SK-N-MC (cell line): Measurements from ENCODE around the gene FLNA.

Experiments
- EZH2 ChIP-seq: fragments of 200-600 bp; sonication (generic); IDR thresholded peaks from one replicate; pipeline ENCODE4 v1.6.1; 2017; ENCODE audit warnings: antibody characterized with exemption
- FOXP2 ChIP-seq: optimal IDR thresholded peaks from 2 replicates; pipeline ENCODE3; 2011; ENCODE audit warnings: mild to moderate bottlenecking, moderate library complexity; ENCODE audit not compliant: insufficient read depth; ENCODE audit errors: extremely low read length, control extremely low read depth
- POLR2AphosphoS5 ChIP-seq: IDR thresholded peaks from 2 replicates; pipeline ENCODE4 v1.6.1; 2012; ENCODE audit warnings: mild to moderate bottlenecking, low read depth, low read length, borderline replicate concordance

DNA sequence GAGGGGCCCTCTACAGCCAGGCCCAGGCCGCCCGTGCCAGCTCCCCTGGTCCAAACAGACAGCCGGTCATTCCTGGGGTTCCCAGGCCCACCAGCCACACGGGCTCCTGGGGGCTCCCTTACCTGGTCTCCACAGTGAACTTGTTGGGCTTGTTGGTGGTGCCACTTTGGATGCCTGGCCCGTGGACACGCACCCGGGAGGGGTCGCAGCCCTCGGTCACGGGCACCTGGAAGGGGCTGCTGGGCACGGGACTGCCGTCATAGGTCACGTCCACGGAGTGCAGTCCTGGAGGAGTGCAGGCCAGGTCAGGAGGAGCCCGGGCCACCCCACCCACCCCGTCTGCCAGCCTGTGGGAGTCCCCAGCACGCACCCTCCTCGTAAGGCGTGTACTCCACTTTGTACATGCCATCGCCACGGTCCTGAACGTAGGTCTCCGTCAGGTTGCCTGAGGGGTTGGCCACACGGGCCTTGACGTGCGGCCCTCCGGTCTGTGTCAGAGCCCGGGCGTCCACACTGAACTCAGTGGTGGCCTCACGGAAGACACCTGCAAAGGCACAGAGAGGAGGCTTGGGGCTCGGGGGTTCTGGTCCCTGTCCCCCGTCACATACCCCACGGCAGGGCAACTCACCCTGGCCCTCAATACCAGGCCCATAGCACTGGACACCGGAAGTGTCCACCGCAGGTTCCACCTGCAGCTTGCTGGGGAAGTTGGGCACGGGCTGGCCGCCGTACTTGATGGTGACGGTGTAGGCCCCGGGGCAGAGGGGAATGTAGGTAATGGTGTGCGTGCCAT is 14.9 kb downstream of the FLNA start:
- no peak for TF ChIP-seq POLR2AphosphoS5
- no peak for TF ChIP-seq EZH2
- TF ChIP-seq FOXP2 = no peak
